Heart left ventricle (tissue), 16 donors: ENCODE data around the gene AMZ2. TPM values are rescaled to one million over a fixed set of nuclear protein-coding genes. Genes with fewer than 3 reads are reported as not detected.

Experiments
- ATAC-seq, 4 donors: fragments of 200-7000 bp; cut with Tn5 transposase; one replicate each; pipeline ENCODE4 v1.9.1; 2020 to 2022; ENCODE audit warnings: moderate library complexity in 4 of 4, mild to moderate bottlenecking in 3 of 4, moderate number of reproducible peaks in 1 of 4
- DNase-seq, 5 donors: peaks; one replicate each; pipeline ENCODE4 v3.0.0-alpha.2; 2020
- H3K27ac ChIP-seq, 12 donors: fragments of 200-600 bp; sonication (generic) in 4 of 12; one replicate each; pipeline versions ENCODE4 v1.5.0 to v1.8.0; 2016 to 2022; ENCODE audit warnings: mild to moderate bottlenecking in 2 of 12
- H3K27me3 ChIP-seq, 9 donors: fragments of 200-600 bp; sonication (generic) in 2 of 9; one replicate each; pipeline versions ENCODE4 v1.5.1 to v1.8.0; 2016 to 2022; ENCODE audit warnings: mild to moderate bottlenecking in 3 of 9
- H3K36me3 ChIP-seq, 9 donors: fragments of 200-600 bp; sonication (generic) in 2 of 9; one replicate each; pipeline versions ENCODE4 v1.5.0 to v1.8.0; 2018 to 2022; ENCODE audit warnings: mild to moderate bottlenecking in 2 of 9
- H3K4me1 ChIP-seq, 12 donors: fragments of 200-600 bp; sonication (generic) in 4 of 12; one replicate each; pipeline versions ENCODE4 v1.5.0 to v1.8.0; 2016 to 2022; ENCODE audit warnings: mild to moderate bottlenecking in 3 of 12
- H3K4me3 ChIP-seq, 12 donors: fragments of 200-600 bp; sonication (generic) in 4 of 12; one replicate each; pipeline versions ENCODE4 v1.5.0 to v1.8.0; 2017 to 2022; ENCODE audit warnings: mild to moderate bottlenecking in 9 of 12, moderate library complexity in 4 of 12
- H3K9me3 ChIP-seq, 12 donors: fragments of 200-600 bp; sonication (generic) in 4 of 12; one replicate each; pipeline versions ENCODE4 v1.5.0 to v1.8.0; 2016 to 2022; ENCODE audit warnings: mild to moderate bottlenecking in 1 of 12
- POLR2A ChIP-seq, 2 donors: fragments of 450-650 bp; IDR thresholded peaks; one replicate each; pipeline ENCODE4 v1.6.1; 2017; ENCODE audit warnings: antibody characterized with exemption in 2 of 2, mild to moderate bottlenecking in 2 of 2, moderate library complexity in 2 of 2
- WGBS, 4 donors: extraction: QIAGEN DNeasy Blood & Tissue Kit in 2 of 4; methylation state at CpG; one replicate each; pipeline versions ENCODE4 v1.1.5 to v1.1.7; 2013 to 2018; 5-methylcytosine and 5-hydroxymethylcytosine counted together
- intact Hi-C, 10 donors: fragments of 100-400 bp; cut with DNase I; formaldehyde crosslinking; loops; one replicate each; pipeline versions ENCODE4 v1.11.1 to v1.14.2; 2022
- polyA plus RNA-seq, 2 donors: library from polyadenylated mRNA; stranded (reverse); fragments of 200-250 nt; gene quantifications; one replicate each; pipeline ENCODE4 v1.2.3, GENCODE V29; 2013
- total RNA-seq, 9 donors: library from RNA; depleted of rRNA in 2 of 9; stranded (reverse); fragments of >200 nt in 2 of 9; fragmentation: NEBNext Ultra II Directional in 3 of 9; extraction: Animal tissue kit (Norgen Biotek cat#: 25700) in 3 of 9; gene quantifications; one replicate each; pipeline versions ENCODE4 v1.1.0 to v1.2.4, GENCODE V29; 2016 to 2023
- TF ChIP-seq, protein P1 (sequence below), 12 donors: fragments of 200-600 bp; sonication (generic) in 4 of 12; IDR thresholded peaks; one replicate each; pipeline versions ENCODE4 v1.5.0 to v1.8.0; 2018 to 2022; ENCODE audit warnings: antibody characterized with exemption in 12 of 12, mild to moderate bottlenecking in 5 of 12
- donor health status: ischemic (EF 13 %, LVEDD 7.1; RV severe dilation, severe dysfunction).
- donor health status: healthy with polysubstance abuse.
- donor health status: DM: no; HTN: yes; CAD: no.
- donor health status: DM: no; HTN: no; CAD: no.
- donor health status: ischemic (EF 25% LVEDD 6.9; RV normal size, moderate dysfunction).
- donor health status: ischemic (EF 25% LVEDD 5.7; RV mildly dilated, moderate dysfunction).
- donor health status: healthy.
- donor health status: DM: yes; HTN: yes; CAD: no.
- donor health status: ischemic (EF 35%, LVEDD 5.7; RV mildly dilated, moderate dysfunction).
- donor health status: nonischemic (EF 11% LVEDD 7.7; RV severe dilation, severe dysfunction).
- donor health status: DM: yes; HTN: yes; CAD: no.
- donor health status: PGD.
- donor health status: ischemic (EF 29% LVEDD 5.4; RV normal size, mild dysfunction).
- donor health status: nonischemic (EF 23%, LVEDD 6.1; RV moderate dilation, normal function).

The AMZ2 gene
- total and polyA plus RNA-seq, 11 donors = 52.9 to 141 (median 89.1) TPM

DNA sequence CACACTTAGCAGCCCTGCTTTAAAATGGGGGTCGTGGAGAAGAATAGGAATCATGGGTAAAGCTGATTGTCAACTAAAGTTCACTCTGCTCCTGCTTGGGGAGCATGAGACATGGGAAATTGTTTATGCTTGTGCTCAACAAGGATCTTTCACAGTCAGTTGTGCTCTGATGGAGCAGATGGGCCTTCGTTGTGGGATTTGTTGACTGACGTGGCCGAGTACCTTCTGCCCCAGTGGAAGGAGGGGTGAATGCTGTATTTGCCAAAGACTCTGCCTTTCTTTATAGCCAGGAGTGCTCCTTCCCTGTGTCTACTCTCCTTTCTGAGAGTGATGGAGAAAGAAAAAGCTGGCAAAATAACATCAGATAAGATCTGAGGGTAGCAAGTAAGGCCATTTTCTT, 54.8 kb downstream of the AMZ2 start:
- Histone ChIP-seq H3K27ac (no peak overlapping the region), H3K9me3 (no peaks in the 10 kb centered on the region), H3K27me3 (no peaks in the 10 kb centered on the region), H3K4me3 (no peak overlapping the region), H3K4me1 (peaks cover 0 to 11% (median 0%) of the 10 kb centered on the region in 12 donors), H3K36me3 (no peaks in the 10 kb centered on the region)
- no peak for DNase-seq
- 51 to 76% (median 69%) methylated on average over 4 of the region's 4 CpGs for WGBS, 4 donors
- no peak for ATAC-seq
- intact Hi-C loops = no loop called here
- TF ChIP-seq POLR2A (IDR thresholded peaks at IDR 0.05) = no peak

DNA sequence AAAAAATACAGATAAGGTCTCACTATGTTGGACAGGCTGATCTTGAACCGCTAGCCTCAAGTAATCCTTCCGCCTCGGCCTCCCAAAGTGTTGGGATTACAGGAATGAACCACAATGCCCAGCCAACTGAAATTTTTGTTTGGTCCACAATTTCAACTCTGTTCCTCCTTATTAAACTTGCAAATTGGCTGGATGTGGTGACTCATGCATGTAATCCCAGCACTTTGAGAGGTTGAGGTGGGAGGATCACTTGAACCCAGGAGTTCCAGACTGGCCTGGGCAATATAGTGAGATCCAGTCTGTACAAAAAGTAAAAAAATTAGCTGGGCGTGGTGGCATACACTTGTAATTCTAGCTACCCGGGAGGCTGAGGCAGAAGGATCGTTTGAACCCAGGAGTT, 56.9 kb downstream of the AMZ2 start:
- H3K27ac ChIP-seq = no peak overlapping the region
- ATAC-seq (no peak), DNase-seq (no peak)
- H3K27me3 ChIP-seq = no peaks in the 10 kb centered on the region
- H3K9me3 ChIP-seq = no peaks in the 10 kb centered on the region
- no peak for TF ChIP-seq POLR2A (IDR thresholded peaks at IDR 0.05)
- intact Hi-C loops = no loop called here
- H3K4me1 ChIP-seq = peaks cover 0 to 6% (median 0%) of the 10 kb centered on the region in 12 donors
- no peak overlapping the region for H3K4me3 ChIP-seq
- H3K36me3 ChIP-seq = no peaks in the 10 kb centered on the region
- WGBS, 4 donors = 93 to 97% (median 96%) methylated on average over 6 of the region's 6 CpGs

DNA sequence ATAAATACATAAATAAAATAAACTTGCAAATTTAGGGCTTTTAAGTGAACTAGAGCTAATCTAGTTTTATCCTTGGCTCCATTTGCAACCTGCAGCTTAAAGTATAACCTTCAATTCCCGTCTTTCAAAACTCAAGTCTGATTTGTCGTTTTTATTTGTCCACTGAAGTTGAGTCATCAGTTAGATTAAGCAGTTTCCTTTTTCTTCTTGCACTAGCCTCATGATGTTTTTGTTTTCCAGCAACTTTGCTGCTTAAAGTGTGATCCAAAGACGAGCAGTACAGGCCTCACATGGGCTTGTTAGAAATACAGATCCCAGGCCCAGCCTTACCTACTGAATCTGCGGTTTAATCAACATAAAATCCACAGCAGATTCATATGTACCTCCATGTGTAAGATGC, 57.3 kb downstream of the AMZ2 start:
- ATAC-seq (no peak), DNase-seq (no peak)
- intact Hi-C loops = no loop called here
- Histone ChIP-seq H3K4me1 (peaks cover 0 to 6% (median 0%) of the 10 kb centered on the region in 12 donors), H3K36me3 (no peaks in the 10 kb centered on the region), H3K27me3 (no peaks in the 10 kb centered on the region), H3K9me3 (no peaks in the 10 kb centered on the region), H3K27ac (peak overlapping the region in 1 of 12 donors; percentile 34), H3K4me3 (no peak overlapping the region)
- 79 to 86% (median 81%) methylated on average over 4 of the region's 4 CpGs for WGBS, 4 donors
- TF ChIP-seq, protein P1, sequence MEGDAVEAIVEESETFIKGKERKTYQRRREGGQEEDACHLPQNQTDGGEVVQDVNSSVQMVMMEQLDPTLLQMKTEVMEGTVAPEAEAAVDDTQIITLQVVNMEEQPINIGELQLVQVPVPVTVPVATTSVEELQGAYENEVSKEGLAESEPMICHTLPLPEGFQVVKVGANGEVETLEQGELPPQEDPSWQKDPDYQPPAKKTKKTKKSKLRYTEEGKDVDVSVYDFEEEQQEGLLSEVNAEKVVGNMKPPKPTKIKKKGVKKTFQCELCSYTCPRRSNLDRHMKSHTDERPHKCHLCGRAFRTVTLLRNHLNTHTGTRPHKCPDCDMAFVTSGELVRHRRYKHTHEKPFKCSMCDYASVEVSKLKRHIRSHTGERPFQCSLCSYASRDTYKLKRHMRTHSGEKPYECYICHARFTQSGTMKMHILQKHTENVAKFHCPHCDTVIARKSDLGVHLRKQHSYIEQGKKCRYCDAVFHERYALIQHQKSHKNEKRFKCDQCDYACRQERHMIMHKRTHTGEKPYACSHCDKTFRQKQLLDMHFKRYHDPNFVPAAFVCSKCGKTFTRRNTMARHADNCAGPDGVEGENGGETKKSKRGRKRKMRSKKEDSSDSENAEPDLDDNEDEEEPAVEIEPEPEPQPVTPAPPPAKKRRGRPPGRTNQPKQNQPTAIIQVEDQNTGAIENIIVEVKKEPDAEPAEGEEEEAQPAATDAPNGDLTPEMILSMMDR (IDR thresholded peaks at IDR 0.05) = no peak
- no peak for TF ChIP-seq POLR2A (IDR thresholded peaks at IDR 0.05)

Other genes with a start within 250 kb of the AMZ2 start
- 10 to 100 TPM; 12.6 to 50.7 (median 20.4) TPM for gene KPNA2, start 212.3 kb upstream of the AMZ2 start, total RNA-seq
- 10 to 100 TPM; 10.6 to 37.9 TPM for gene KPNA2, start 212.3 kb upstream of the AMZ2 start, polyA plus RNA-seq
- 1 to 10 TPM in 1 of 9 donors, under 1 TPM in 7, not detected in 1; 0.16 to 1.7 (median 0.36) TPM for gene SLC16A6, start 43.1 kb downstream of the AMZ2 start, total RNA-seq
- under 1 TPM in 1 of 2 donors, not detected in 1; 0.37 TPM for gene SLC16A6, start 43.1 kb downstream of the AMZ2 start, polyA plus RNA-seq
- gene ARSG, start 43.5 kb downstream of the AMZ2 start, total RNA-seq = 1 to 10 TPM; 2.2 to 4.9 (median 3.3) TPM
- 1 to 10 TPM; 1.2 to 3.9 TPM for gene ARSG, start 43.5 kb downstream of the AMZ2 start, polyA plus RNA-seq
- gene WIPI1, start 209.5 kb downstream of the AMZ2 start, total RNA-seq = 100 to 1,000 TPM in 5 of 9 donors, 10 to 100 TPM in 4; 68.6 to 145 (median 103) TPM
- gene WIPI1, start 209.5 kb downstream of the AMZ2 start, polyA plus RNA-seq = 100 to 1,000 TPM in 1 of 2 donors, 10 to 100 TPM in 1; 57.1 to 128 TPM